Karpas-422 (cell line): Measurements from ENCODE around the gene ADGRG2. TPM values are rescaled to one million over a fixed set of nuclear protein-coding genes. Genes with fewer than 3 reads are reported as not detected.
"Not testable (repeated sequence)": the region's sequence is repeated elsewhere in the genome, so short reads cannot be mapped to it uniquely, and the experiment has no call there.

Source experiments
- DNase-seq: peaks from one replicate; pipeline ENCODE4 v3.0.0-alpha.2; 2015
- H2AFZ ChIP-seq: fragments of 200-600 bp; sonication (generic); 2 replicates; pipeline ENCODE4 v1.6.1; 2014; ENCODE audit warnings: antibody characterized with exemption, low read length, mixed read lengths
- H3K27ac ChIP-seq: fragments of 200-600 bp; sonication (generic); 2 replicates; pipeline ENCODE4 v1.5.1; 2014; ENCODE audit warnings: mild to moderate bottlenecking, low read length, moderate library complexity
- H3K27me3 ChIP-seq: fragments of 200-600 bp; sonication (generic); 2 replicates; pipeline ENCODE4 v1.6.1; 2014; ENCODE audit warnings: low read length, mixed read lengths
- H3K36me3 ChIP-seq: fragments of 200-600 bp; sonication (generic); 2 replicates; pipeline ENCODE4 v1.6.1; 2014; ENCODE audit warnings: low read length, mixed read lengths; ENCODE audit not compliant: insufficient read depth
- H3K4me1 ChIP-seq: fragments of 200-600 bp; sonication (generic); 2 replicates; pipeline ENCODE4 v1.6.1; 2014; ENCODE audit warnings: mild to moderate bottlenecking, low read length, mixed read lengths
- H3K4me2 ChIP-seq: fragments of 200-600 bp; sonication (generic); 2 replicates; pipeline ENCODE4 v1.6.1; 2014; ENCODE audit warnings: low read length, low read depth, mild to moderate bottlenecking; ENCODE audit not compliant: poor library complexity, severe bottlenecking
- H3K4me3 ChIP-seq: fragments of 200-600 bp; sonication (generic); 2 replicates; pipeline ENCODE4 v1.5.1; 2014; ENCODE audit warnings: mild to moderate bottlenecking, antibody characterized with exemption, low read length, mixed read lengths
- H3K79me2 ChIP-seq: fragments of 200-600 bp; sonication (generic); 2 replicates; pipeline ENCODE4 v1.6.1; 2014; ENCODE audit warnings: mild to moderate bottlenecking, low read length, mixed read lengths
- H3K9ac ChIP-seq: fragments of 200-600 bp; sonication (generic); 2 replicates; pipeline ENCODE4 v1.6.0; 2014; ENCODE audit warnings: low read length
- H3K9me2 ChIP-seq: fragments of 200-600 bp; sonication (generic), shearing (Covaris generic); replicated peaks from 2 replicates; pipeline ENCODE4 v1.6.0; 2014; ENCODE audit warnings: mild to moderate bottlenecking, low read length, moderate library complexity; ENCODE audit not compliant: insufficient read depth
- H3K9me3 ChIP-seq: fragments of 300-700, 200-600 bp; sonication (generic); 2 replicates; pipeline ENCODE4 v1.6.1; 2014; ENCODE audit warnings: low read length, mixed read lengths
- H4K20me1 ChIP-seq: fragments of 200-600 bp; sonication (generic); 2 replicates; pipeline ENCODE4 v1.6.1; 2014; ENCODE audit warnings: mild to moderate bottlenecking, antibody characterized with exemption, low read length, low read depth; ENCODE audit not compliant: insufficient read depth
- total RNA-seq: library from RNA; depleted of rRNA; stranded (reverse); fragments of >200 nt; shearing (Covaris generic); gene quantifications from 2 replicates; pipeline ENCODE4 v1.2.3, GENCODE V29; 2014; ENCODE audit warnings: low replicate concordance

ADGRG2 gene
- total RNA-seq, 1 experiment from 2014 or later = not detected

DNA sequence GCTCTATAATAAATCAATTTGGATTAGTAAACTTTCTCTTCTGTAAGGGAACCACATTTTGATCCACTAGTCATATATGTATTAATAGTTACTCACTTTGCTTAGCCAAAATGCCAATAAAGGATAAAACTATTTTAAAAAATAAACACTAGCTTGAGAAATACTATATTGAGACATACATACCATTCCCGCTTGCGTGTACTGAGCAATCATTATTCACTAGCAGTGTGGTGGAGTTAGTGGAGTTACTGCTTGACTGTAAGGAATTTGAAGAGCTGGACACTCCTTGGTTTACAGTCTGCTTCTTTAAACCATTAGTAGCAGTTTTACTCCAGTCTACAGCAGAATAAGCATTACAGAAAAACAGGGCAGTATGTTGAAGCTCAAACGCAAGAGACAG, 127.6 kb downstream of the ADGRG2 start:
- Histone ChIP-seq H3K9ac (no peak overlapping the region), H3K36me3 (no peaks in the 10 kb centered on the region), H2AFZ (no peak overlapping the region), H3K4me1 (peaks cover 7% of the 10 kb centered on the region), H3K9me3 (no peaks in the 10 kb centered on the region), H3K4me3 (no peak overlapping the region), H3K79me2 (no peaks in the 10 kb centered on the region), H3K27ac (no peak overlapping the region), H4K20me1 (no peaks in the 10 kb centered on the region), H3K9me2 (no peaks in the 10 kb centered on the region), H3K4me2 (no peak overlapping the region), H3K27me3 (no peaks in the 10 kb centered on the region)
- DNase-seq = no peak

DNA sequence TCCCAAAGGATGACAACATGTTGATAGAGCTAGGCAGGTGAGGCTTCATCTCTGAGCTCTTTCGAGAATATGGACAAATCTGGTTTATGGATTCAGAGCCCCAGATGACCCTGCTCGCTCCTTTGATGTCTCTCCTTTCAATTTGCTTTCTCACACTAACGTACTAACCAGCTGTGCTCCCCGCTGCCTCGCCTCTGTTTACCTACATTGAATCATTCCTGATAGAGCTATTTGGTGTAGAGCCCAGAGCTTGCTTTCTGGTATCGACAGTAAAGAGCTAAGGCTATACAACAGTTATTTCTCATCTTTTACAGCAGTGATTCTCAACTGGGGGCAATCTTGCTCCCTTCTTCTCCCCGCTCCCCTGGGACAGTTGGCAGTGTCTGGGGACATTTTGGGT, 129.4 kb downstream of the ADGRG2 start:
- H3K79me2 ChIP-seq = no peaks in the 10 kb centered on the region
- H4K20me1 ChIP-seq = no peaks in the 10 kb centered on the region
- no peaks in the 10 kb centered on the region for H3K9me3 ChIP-seq
- H3K4me2 ChIP-seq = no peak overlapping the region
- H3K9ac ChIP-seq = no peak overlapping the region
- no peak overlapping the region for H3K4me3 ChIP-seq
- no peaks in the 10 kb centered on the region for H3K9me2 ChIP-seq
- no peaks in the 10 kb centered on the region for H3K27me3 ChIP-seq
- peaks cover 7% of the 10 kb centered on the region for H3K4me1 ChIP-seq
- DNase-seq = no peak
- H2AFZ ChIP-seq = no peak overlapping the region
- H3K36me3 ChIP-seq = no peaks in the 10 kb centered on the region
- no peak overlapping the region for H3K27ac ChIP-seq

DNA sequence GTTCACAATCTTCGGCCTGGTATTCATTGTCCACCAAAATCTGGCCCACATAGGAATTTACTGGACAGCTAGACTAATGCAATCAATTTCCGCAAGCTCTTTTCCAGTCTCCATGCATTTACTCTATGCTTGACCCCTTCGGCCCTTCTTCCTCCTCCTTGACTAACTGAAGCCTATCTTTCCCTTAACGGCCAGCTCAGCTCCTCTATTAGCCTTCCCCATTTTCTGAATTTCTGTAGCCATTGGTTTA, 137.2 kb downstream of the ADGRG2 start:
- Histone ChIP-seq H3K27ac (no peak overlapping the region), H3K4me3 (peak overlapping the region; percentile 79), H3K9me3 (no peaks in the 10 kb centered on the region), H3K9ac (peak overlapping the region; percentile 88), H3K27me3 (no peaks in the 10 kb centered on the region), H4K20me1 (no peaks in the 10 kb centered on the region), H3K4me1 (peaks cover 35% of the 10 kb centered on the region), H3K9me2 (no peaks in the 10 kb centered on the region), H3K79me2 (peaks cover 27% of the 10 kb centered on the region), H2AFZ (no peak overlapping the region), H3K36me3 (no peaks in the 10 kb centered on the region), H3K4me2 (peak overlapping the region; percentile 70)
- no peak for DNase-seq

DNA sequence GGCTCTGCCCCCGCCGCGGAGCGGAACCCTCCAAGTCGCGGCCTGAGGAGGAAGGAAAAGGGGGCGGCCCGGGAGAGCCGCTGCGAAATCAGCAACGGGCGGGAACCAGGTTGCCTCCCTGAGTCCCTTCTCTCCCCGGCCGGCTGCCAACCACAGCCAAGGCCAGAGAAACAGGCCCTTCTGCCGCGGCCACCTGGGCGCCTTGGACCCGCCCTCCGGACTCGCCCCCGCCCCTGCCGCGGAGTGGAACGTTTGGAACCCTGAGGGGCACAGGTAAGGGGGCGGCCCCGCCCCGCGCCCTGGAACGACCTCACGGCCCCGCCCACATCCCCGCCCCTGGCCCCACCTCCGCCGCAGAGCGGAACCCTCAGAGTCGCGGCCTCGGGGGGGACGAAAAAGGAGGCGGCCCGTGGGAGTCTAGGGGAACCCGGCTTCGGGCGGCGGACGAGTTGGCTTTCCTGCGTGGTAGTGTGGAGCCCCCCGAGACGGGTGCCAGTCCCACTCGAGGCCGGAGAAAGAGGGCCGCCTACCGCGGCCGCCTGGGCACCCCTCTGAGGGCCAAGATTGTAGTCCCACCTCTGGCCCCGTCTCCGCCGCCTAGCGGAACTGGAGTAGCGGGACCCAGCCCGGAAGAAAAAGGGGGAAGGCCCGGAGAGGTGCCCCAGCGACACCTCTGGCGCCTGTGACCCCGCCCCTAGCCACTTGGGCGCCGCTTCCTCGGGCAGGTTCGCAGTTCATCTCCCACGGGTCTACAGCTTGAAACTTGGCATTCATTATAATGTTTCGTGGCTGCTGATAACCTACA, 137.7 kb downstream of the ADGRG2 start:
- DNase-seq = peak; percentile 92
- no peaks in the 10 kb centered on the region for H3K27me3 ChIP-seq
- peak overlapping the region; percentile 88 for H3K9ac ChIP-seq
- peak overlapping the region; percentile 93 for H3K27ac ChIP-seq
- peaks cover 41% of the 10 kb centered on the region for H3K4me1 ChIP-seq
- no peaks in the 10 kb centered on the region for H3K36me3 ChIP-seq
- H3K4me3 ChIP-seq = peak overlapping the region; percentile 79
- H3K9me2 ChIP-seq = no peaks in the 10 kb centered on the region
- H3K9me3 ChIP-seq = no peaks in the 10 kb centered on the region
- H4K20me1 ChIP-seq = no peaks in the 10 kb centered on the region
- no peak overlapping the region for H2AFZ ChIP-seq
- peaks cover 32% of the 10 kb centered on the region for H3K79me2 ChIP-seq
- peak overlapping the region; percentile 70 for H3K4me2 ChIP-seq

DNA sequence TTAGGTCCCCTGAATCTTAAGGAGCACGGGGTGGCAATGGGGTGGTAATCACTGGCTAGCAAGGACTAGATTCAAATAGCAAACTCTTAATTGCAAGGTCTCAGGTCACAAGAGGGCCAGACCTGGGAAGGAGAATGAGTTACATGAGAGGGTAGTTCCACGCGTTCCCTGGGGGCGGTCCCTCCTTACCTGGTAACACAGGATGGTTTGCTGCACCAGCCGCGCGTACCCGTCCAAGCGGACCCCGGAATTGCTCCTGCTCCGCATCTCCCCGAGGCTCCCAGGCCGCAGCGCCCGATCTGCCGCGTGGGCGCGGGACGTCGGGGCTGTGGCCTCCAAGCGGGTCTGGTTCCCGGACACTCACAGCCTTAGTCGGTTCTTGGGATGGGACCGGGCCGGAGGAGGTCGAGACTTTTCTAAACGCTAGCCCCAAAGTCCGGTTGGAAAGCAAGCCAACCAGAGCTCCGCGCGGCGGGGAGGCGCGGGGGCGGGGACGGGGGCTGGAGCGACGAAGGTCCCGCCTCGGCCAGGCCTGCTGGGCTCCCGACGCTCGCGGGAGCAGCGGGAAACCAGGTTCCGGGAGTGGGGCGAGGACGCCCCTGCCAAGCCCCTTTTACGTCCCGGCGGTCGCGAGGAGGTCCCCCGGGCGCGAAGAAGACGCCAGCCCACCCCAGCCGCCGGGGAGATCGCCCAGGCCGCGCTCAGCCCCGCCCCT, 138.4 kb downstream of the ADGRG2 start, which contains the start of gene PHKA2:
PHKA2 (minus strand) TSS at position 449 of the 715 bp plus-strand sequence; CDS start at position 267, 182 bp downstream.
- Histone ChIP-seq H3K36me3 (no peaks in the 10 kb centered on the region), H3K4me2 (peak within 1 kb of the TSS; percentile 70), H4K20me1 (no peaks in the 10 kb centered on the region), H3K9ac (peak within 1 kb of the TSS; percentile 88), H3K4me1 (peaks cover 47% of the 10 kb centered on the region), H3K79me2 (peaks cover 39% of the 10 kb centered on the region), H2AFZ (0 out of 2 replicates have a peak within 1 kb of the TSS, but pooled peaks have one; percentile 66), H3K27me3 (no peaks in the 10 kb centered on the region), H3K9me3 (no peaks in the 10 kb centered on the region), H3K27ac (peak within 1 kb of the TSS; percentile 93), H3K4me3 (peak within 1 kb of the TSS; percentile 79), H3K9me2 (no peaks in the 10 kb centered on the region)
- peak; percentile 84 for DNase-seq

DNA sequence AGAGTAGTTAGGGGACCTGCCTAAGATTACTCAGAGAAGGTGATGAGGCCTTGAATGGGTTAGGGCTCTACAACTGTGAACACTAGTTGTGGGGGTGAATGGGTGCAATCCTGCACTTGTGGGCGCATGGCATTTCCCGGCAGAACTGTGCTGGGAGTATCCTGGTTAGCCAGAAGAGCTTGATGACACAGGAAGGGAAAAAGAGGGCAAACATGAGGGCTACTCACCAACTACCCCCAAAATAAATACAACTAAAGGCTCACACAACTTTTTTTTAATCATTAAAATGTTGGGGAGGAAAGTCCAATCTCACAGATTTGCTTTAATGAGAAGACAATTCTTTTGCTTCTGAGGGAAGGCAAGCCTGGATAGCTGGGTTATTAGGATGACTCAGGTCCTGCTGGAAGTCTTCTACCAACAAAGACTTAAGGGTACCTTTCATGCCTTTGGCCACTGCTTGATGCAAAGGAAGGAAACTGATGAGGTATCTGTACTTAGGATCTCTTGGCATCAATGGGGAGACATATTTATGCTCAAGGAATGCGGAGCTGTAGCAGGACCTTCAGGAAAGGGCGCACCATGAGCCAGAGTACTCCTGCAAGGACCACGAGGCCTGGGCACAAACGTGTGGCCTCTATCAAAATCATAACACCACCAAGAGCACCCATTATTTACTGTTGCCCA, 141.0 kb downstream of the ADGRG2 start:
- Histone ChIP-seq H3K36me3 (no peaks in the 10 kb centered on the region), H3K9me3 (no peaks in the 10 kb centered on the region), H3K4me1 (peaks cover 59% of the 10 kb centered on the region), H4K20me1 (no peaks in the 10 kb centered on the region), H3K27me3 (no peaks in the 10 kb centered on the region), H3K79me2 (peaks cover 58% of the 10 kb centered on the region), H3K9ac (peak overlapping the region; percentile 88), H3K27ac (peak overlapping the region; percentile 93), H3K4me3 (peak overlapping the region; percentile 79), H2AFZ (no peak overlapping the region), H3K9me2 (no peaks in the 10 kb centered on the region), H3K4me2 (peak overlapping the region; percentile 70)
- DNase-seq = no peak

DNA sequence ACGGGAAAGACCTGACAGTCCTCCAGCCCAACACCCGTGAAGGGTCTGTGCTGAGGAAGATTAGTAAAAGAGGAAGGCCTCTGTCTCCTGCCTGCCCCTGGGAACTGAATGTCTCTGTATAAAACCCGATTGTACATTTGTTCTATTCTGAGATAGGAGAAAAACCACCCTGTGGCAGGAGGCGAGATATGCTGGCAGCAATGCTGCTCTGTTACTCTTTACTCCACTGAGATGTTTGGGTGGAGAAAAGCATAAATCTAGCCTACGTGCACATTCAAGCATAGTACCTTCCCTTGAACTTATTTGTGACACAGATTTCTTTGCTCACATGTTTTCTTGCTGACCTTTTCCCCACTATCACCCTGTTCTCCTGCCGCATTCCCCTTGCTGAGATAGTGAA, 142.0 kb downstream of the ADGRG2 start:
- peak overlapping the region; percentile 88 for H3K9ac ChIP-seq
- H3K4me1 ChIP-seq = peaks cover 59% of the 10 kb centered on the region
- not testable (repeated sequence) for H4K20me1 ChIP-seq, H3K9me2 ChIP-seq, H3K9me3 ChIP-seq, H3K36me3 ChIP-seq, H3K27me3 ChIP-seq, H2AFZ ChIP-seq
- peak overlapping the region; percentile 79 for H3K4me3 ChIP-seq
- DNase-seq = peak; percentile 73
- H3K4me2 ChIP-seq = peak overlapping the region; percentile 70
- peaks cover 66% of the 10 kb centered on the region for H3K79me2 ChIP-seq
- H3K27ac ChIP-seq = peak overlapping the region; percentile 93

DNA sequence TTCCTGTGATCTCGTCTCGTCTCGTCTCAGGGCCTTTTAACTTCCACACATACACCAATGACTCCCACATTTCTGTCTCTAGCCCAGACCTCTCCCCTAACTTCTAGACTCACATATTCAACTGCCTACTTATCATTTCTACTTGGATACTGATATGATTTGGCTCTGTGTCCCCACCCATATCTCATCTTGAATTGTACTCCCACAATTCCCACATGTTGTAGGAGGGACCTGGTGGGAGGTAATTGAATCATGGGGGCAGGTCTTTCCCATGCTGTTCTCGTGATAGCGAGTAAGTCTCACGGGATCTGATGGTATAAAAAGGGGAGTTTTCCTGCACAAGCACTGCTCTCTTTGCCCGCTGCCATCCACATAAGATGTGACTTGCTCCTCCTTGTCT, 147.3 kb downstream of the ADGRG2 start:
- Histone ChIP-seq H3K36me3 (no peaks in the 10 kb centered on the region), H3K79me2 (peaks cover 77% of the 10 kb centered on the region), H4K20me1 (no peaks in the 10 kb centered on the region), H3K9me3 (no peaks in the 10 kb centered on the region), H2AFZ (no peak overlapping the region), H3K4me2 (peak overlapping the region; percentile 48), H3K27me3 (no peaks in the 10 kb centered on the region), H3K9me2 (no peaks in the 10 kb centered on the region), H3K4me3 (no peak overlapping the region), H3K4me1 (peaks cover 68% of the 10 kb centered on the region), H3K9ac (peak overlapping the region; percentile 32; the same call in 1 of the 2 replicates), H3K27ac (peak overlapping the region; percentile 89)
- DNase-seq = no peak
